Upper lobe of left lung (tissue), 4 donors: ENCODE results near the gene MYL6.

ENCODE experiments used
- CTCF ChIP-seq, 6 experiments: fragments of 450-650 bp in 4 of 6; fragments of 200-600 bp in 2 of 6; sonication (generic) in 2 of 6; IDR thresholded peaks; one replicate each; pipeline ENCODE4 v1.5.1; 2016 to 2019; ENCODE audit warnings: antibody characterized with exemption in 6 of 6
- POLR2A ChIP-seq, 4 donors: fragments of 450-650 bp; IDR thresholded peaks; one replicate each; pipeline ENCODE4 v1.5.1; 2016 to 2017; ENCODE audit warnings: antibody characterized with exemption in 4 of 4, mild to moderate bottlenecking in 2 of 4
- POLR2AphosphoS5 ChIP-seq, 2 donors: sonication (generic); formaldehyde crosslinking; IDR thresholded peaks; one replicate each; pipeline ENCODE4 v1.5.1; 2017; ENCODE audit warnings: antibody characterized with exemption in 2 of 2

DNA sequence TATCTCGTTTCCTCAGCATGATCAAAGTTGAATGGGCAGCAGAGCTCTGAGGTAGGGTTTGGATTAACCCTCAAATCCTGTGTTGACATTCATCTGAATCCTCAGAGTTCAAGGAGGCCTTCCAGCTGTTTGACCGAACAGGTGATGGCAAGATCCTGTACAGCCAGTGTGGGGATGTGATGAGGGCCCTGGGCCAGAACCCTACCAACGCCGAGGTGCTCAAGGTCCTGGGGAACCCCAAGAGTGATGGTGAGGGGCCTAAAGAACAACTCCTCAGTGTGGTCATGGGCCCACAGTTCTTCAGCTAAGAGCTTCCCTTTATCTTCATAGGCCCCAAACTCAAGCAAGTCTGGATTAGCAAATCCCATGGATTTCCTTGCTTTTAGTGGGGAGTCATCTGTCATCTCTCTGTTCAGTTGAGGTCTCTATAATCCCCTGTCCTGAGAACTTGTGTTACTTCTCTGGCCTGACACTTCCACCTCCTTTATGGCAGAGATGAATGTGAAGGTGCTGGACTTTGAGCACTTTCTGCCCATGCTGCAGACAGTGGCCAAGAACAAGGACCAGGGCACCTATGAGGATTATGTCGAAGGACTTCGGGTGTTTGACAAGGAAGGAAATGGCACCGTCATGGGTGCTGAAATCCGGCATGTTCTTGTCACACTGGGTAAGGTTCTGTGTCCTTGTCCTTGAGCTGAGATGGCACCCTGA lies 1.5 kb downstream of the MYL6 start:
- TF ChIP-seq CTCF (IDR thresholded peaks at IDR 0.05) (no peak), POLR2A (IDR thresholded peaks at IDR 0.05) (no peak), POLR2AphosphoS5 (IDR thresholded peaks at IDR 0.05) (no peak)
